ENCODE results near the gene ZNF326. TPM values are rescaled to one million over a fixed set of nuclear protein-coding genes. Genes with fewer than 3 reads are reported as not detected.

ZNF326 gene
- total and polyA plus RNA-seq, 2 of the 8 experiments (the other 6 are each of a cell fraction or from before 2014, with no cell fraction given): 12.2 to 30.6 TPM

DNA sequence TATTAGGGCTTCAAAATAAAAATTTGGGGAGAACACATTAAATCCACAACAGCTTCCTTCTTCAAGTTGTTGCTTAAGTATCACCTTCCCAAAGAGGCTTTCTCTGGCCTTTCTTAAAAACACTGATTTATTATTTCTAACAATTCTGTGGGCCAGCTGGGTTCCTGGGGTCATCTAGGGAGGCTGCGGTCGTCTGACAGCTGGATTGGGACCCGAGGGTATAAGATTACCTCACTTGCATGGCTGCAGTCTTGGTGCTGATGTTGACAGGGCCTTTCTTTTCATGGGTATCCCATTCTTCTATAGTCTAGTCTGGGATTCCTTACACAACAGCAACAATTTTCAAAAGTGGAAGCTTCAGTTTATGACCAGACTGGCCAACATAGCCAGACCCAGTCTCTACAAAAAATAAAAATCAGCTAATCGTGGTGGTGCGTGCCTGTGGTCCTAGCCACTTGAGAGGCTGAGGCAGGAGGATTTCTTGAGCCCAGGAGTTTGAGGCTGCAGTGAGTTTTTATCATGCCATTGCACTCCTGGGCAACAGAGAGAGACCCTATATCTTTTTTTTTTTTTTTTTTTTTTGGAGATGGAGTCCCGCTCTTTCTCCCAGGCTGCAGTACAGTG is 46.1 kb upstream of the ZNF326 start:
- Histone ChIP-seq H3K4me2 (ENCODE audit: insufficient read depth in 1 of 2, low read depth in 2 of 2, low read length in 2 of 2) (no peak overlapping the region), H3K79me1 (ENCODE audit: low read depth, low read length) (no peaks in the 10 kb centered on the region), H2BK120ac (replicated peaks; ENCODE audit: low read depth, low read length) (no peak overlapping the region), H2AK5ac (ENCODE audit: low read depth, low read length) (no peak overlapping the region), H3K27me3 (replicated peaks in 1 of 4; ENCODE audit: control insufficient read depth in 3 of 4, extremely low read depth in 1 of 4, insufficient read depth in 3 of 4, low read length in 3 of 4) (no peaks in the 10 kb centered on the region; a peak in 1 of 7 replicates), H3K23ac (ENCODE audit: insufficient read length) (no peak overlapping the region), H4K91ac (replicated peaks; ENCODE audit: insufficient read length, low read length) (no peak overlapping the region), H3K18ac (ENCODE audit: extremely low read depth, low read length) (no peak overlapping the region), H2BK12ac (ENCODE audit: low read depth, low read length) (no peak overlapping the region), H4K5ac (ENCODE audit: insufficient read length, low read depth, low read length) (no peak overlapping the region), H3K4me1 (replicated peaks in 1 of 4; ENCODE audit: control insufficient read depth in 3 of 4, insufficient read depth in 4 of 4, low read length in 3 of 4) (peaks cover 0 to 13% (median 3%) of the 10 kb centered on the region in 4 experiments; a peak in 5 of 7 replicates), H3K4ac (replicated peaks; ENCODE audit: insufficient read length, low read depth, low read length) (no peak overlapping the region), H3K9ac (replicated peaks in 1 of 4; ENCODE audit: extremely low read depth in 1 of 4, low read depth in 3 of 4, low read length in 3 of 4) (no peak overlapping the region), H3K9me3 (ENCODE audit: insufficient read depth in 2 of 2, low read depth in 1 of 2, low read length in 1 of 2) (no peaks in the 10 kb centered on the region), H4K20me1 (replicated peaks in 1 of 2; ENCODE audit: control insufficient read depth in 1 of 2, insufficient read depth in 2 of 2, low read length in 2 of 2) (no peaks in the 10 kb centered on the region), H3K4me3 (ENCODE audit: extremely low read depth in 1 of 4, insufficient read depth in 2 of 4, low read depth in 3 of 4, low read length in 4 of 4) (no peak overlapping the region), H3K23me2 (ENCODE audit: low read depth, low read length) (peaks cover 2% of the 10 kb centered on the region; the same call in 1 of the 2 replicates), H4K8ac (ENCODE audit: extremely low read depth, insufficient read depth, low read length) (no peak overlapping the region), H2BK20ac (ENCODE audit: low read length) (no peak overlapping the region; the same call in 1 of the 2 replicates), H2BK15ac (ENCODE audit: low read length) (no peak overlapping the region), H2AFZ (ENCODE audit: low read length) (no peak overlapping the region), H3K36me3 (ENCODE audit: control insufficient read depth in 2 of 4, insufficient read depth in 4 of 4, low read length in 3 of 4) (no peaks in the 10 kb centered on the region), H3K79me2 (ENCODE audit: control insufficient read depth in 1 of 2, insufficient read depth in 2 of 2, low read length in 2 of 2) (no peaks in the 10 kb centered on the region), H3K14ac (ENCODE audit: insufficient read length) (no peak overlapping the region), H2BK5ac (ENCODE audit: low read depth, low read length) (no peak overlapping the region), H3K56ac (replicated peaks; ENCODE audit: insufficient read length, low read depth, low read length) (no peak overlapping the region), H3K27ac (ENCODE audit: low read depth, low read length) (no peak overlapping the region)
- TF ChIP-seq TEAD4 (IDR thresholded peaks at IDR 0.05; ENCODE audit: low read depth, low read length) (no peak), PHF8 (conservative IDR thresholded peaks at IDR 0.05; ENCODE audit: low read depth, low read length) (no peak), GABPA (IDR thresholded peaks at IDR 0.05; ENCODE audit: borderline replicate concordance, insufficient read depth, low read length) (no peak), YY1 (IDR thresholded peaks at IDR 0.05; ENCODE audit: low read depth, low read length) (no peak), CBX8 (IDR thresholded peaks at IDR 0.05; ENCODE audit: borderline replicate concordance, low read depth, low read length) (no peak), SIN3A (conservative IDR thresholded peaks at IDR 0.05 in 1 of 2, IDR thresholded peaks at IDR 0.05 in 1 of 2; ENCODE audit: low read depth in 1 of 2, low read length in 2 of 2) (no peak), POLR2A (IDR thresholded peaks at IDR 0.05; ENCODE audit: control extremely low read depth in 1 of 2, low read depth in 2 of 2, low read length in 2 of 2) (no peak), HDAC2 (IDR thresholded peaks at IDR 0.05; ENCODE audit: borderline replicate concordance in 1 of 2, low read depth in 2 of 2, low read length in 2 of 2) (no peak), MAFK (IDR thresholded peaks at IDR 0.05; ENCODE audit: low read depth, low read length) (no peak), CBX5 (IDR thresholded peaks at IDR 0.05; ENCODE audit: low read depth, low read length) (no peak)
- TF ChIP-seq, protein P1, sequence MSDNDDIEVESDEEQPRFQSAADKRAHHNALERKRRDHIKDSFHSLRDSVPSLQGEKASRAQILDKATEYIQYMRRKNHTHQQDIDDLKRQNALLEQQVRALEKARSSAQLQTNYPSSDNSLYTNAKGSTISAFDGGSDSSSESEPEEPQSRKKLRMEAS (IDR thresholded peaks at IDR 0.05): no peak
- POLR2A ChIA-PET (ENCODE audit: partially characterized antibody): interaction anchor here (0.6 to 1.2 kb wide), 3 partner anchors 52 to 318 kb away, joined by 3 to 5 read pairs (median 3); no protein-coding TSS in a partner anchor
- FAIRE-seq: no peak
- DNase-seq (ENCODE audit: low read depth in 1 of 2, low spot score in 2 of 2): no peak
- CTCF ChIA-PET (ENCODE audit: partially characterized antibody): interaction anchor here (0.7 to 3.3 kb wide), 5 partner anchors 9 to 106 kb away, joined by 3 to 14 read pairs (median 4); no protein-coding TSS in a partner anchor
- WGBS, 2 experiments (ENCODE audit: extremely low coverage in 1 of 2, insufficient coverage in 1 of 2, insufficient read length in 1 of 2, insufficient replicate concordance in 2 of 2, low coverage in 1 of 2, low lambda C conversion rate in 2 of 2, missing lambda C conversion rate in 1 of 2): 92% methylated on average over 5 of the region's 6 CpGs; no CpG with 5 or more reads in 1 of the 2 experiments

All from H1 (cell line).